OCI-LY1 (cell line): ENCODE data around the gene HTR3B.

Source experiments
- CTCF ChIP-seq: fragments of 200-600 bp; sonication (generic), shearing (Covaris generic); IDR thresholded peaks from 2 replicates; pipeline ENCODE4 v1.5.1; 2017; ENCODE audit warnings: mild to moderate bottlenecking, antibody characterized with exemption, low read length, moderate library complexity, mixed read lengths
- EZH2 ChIP-seq: fragments of 200-600 bp; sonication (generic), shearing (Covaris generic); IDR thresholded peaks from 2 replicates; pipeline ENCODE4 v1.8.0; 2017; ENCODE audit warnings: borderline replicate concordance, mixed run types, mild to moderate bottlenecking, antibody characterized with exemption, low read length, moderate library complexity, mixed read lengths

GRCh38 chr11:113952070-113952469, 47.5 kb downstream of the HTR3B start:
- TF ChIP-seq CTCF = no peak
- TF ChIP-seq EZH2 = no peak
